HG03460 (cell line): ENCODE data around the gene TOGARAM1.

Experiments
- ATAC-seq: cut with Tn5 transposase; IDR thresholded peaks from one replicate; pipeline ENCODE4 v1.9.1; 2021; ENCODE audit not compliant: unreplicated experiment

The TOGARAM1 gene

GRCh38 chr14:45083976-45084722 lies 122.2 kb downstream of the TOGARAM1 start, which contains the start of gene PRPF39:
TSS of gene PRPF39 (plus strand) at chr14:45084116. CDS start at chr14:45095240, 11,124 bp downstream.
- ATAC-seq: peak; percentile 85

- ATAC-seq: peak; percentile 5
Measured at GRCh38 chr14:45084946-45085346, 123.0 kb downstream of the TOGARAM1 start.

DNA sequence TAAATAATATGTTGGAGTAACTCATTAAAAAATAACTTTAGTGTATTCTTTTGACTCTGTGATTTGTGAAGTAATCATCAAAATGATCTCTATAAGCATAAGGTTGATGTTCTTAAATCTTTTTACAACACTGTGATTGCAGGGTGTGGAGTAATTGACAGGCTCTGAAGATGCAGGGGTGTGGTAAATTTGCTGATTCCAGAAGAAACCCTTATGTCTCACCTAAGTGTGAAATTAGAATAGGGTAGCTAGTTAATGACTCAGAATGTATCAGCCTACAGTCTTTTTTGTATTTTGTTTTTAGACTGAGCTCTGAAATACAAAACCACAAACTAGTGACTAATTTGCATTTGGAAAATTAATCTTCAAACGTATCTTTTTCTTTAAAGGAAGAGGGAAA lies 127.8 kb downstream of the TOGARAM1 start:
- ATAC-seq: peak; percentile 76

DNA sequence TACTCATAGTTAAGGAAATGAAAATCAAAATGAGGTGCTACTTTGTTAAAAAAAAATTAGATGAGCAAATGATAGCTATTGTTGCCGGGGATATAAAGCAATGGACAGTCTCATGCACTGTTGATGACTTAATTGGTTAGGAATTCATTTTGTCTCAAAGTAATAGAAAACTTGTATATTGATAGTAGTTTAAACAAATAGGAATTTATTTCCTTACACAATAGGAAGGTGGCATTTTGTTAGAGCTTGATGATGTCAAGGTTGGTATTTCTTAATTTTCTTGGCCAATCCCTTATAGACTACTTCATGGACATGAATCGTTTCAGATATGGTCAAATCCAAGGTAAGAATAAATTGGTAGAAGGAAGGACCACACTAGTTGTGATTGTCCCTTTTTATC lies 129.7 kb downstream of the TOGARAM1 start:
- no peak for ATAC-seq

DNA sequence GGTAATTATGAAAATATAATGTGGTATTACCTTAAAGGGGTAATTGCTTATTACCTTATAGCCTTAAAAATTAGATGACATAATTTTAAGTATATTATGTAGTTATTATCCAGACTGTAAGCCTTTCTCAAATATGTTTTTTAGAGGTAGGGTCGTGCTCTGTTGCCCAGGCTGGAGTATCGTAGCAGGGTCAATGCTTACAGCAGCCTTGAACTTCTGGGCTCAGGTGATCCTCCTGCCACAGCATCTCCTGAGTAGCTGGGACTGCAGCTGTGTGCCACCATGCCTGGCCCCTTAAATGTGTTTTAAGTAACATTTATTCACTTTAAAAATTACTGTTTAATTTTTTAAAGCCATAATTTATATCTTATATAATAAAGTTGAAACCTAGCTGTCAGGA lies 132.3 kb downstream of the TOGARAM1 start:
- ATAC-seq: no peak

DNA sequence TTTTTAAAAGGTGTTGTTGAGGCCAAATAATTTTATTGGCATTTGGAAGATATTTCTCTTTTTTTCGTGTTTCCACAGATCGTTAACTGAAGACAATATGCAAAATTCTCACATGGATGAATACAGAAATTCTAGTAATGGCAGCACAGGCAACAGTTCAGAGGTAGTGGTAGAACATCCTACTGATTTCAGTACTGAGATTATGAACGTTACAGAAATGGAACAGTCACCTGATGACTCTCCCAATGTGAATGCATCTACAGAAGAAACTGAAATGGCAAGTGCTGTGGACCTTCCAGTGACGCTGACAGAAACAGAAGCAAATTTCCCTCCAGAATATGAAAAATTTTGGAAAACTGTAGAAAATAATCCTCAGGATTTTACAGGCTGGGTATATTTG lies 133.2 kb downstream of the TOGARAM1 start:
- no peak for ATAC-seq

DNA sequence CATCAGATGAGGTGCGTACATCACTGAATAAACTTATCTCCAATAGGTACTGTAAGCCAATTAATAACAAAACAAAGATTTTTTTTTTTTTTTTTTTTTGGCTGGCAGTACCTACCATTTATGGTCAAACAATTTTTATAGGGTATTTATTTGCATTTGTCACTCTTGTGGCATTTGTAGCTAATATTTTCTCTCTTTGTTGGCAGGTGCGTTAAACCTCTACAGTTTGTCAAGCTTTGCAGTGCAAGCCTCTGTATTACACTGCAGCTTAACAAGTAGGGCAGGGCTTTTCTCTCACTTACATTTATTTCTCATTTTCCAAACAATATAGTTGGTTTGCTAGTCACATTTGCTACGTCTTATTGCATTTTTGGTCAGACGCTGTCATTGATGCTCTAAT lies 134.2 kb downstream of the TOGARAM1 start:
- no peak for ATAC-seq

DNA sequence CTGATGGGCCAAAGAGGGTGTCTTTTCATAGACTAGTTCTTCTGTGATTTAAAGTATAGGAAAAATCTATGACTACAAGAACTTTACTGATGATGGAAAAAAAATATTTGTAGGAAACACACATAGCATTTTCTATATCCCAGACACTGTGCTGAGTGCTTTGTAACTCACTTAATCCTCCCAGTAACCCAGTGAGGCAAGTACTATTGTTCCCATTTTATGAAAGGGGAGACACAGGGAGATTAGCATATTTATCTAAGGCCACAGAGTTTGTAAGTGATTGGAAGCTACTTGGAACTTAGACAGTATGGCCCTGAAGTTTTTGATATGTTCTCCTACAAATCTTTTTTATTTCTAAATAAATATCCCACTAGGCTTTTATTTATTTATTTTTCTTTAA lies 141.8 kb downstream of the TOGARAM1 start:
- ATAC-seq: no peak

DNA sequence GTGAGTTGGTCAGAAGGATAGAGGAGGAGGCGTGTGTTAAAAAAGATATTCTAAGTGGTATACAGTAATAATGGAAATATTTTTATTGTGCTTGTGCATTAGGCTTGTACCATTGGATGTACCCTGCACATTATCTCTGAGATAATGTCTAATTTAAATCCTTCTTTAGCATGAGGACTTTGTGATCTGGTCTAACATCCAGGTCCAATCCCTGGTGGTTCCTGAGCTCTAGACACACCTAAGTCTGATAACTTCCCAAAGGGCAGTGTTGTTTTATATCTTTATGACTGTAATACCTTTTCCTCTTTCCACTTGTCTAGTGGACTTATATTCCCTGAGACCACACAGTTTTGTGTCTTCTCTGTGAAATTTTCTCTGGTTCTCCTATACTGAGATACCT lies 142.6 kb downstream of the TOGARAM1 start:
- no peak for ATAC-seq

GRCh38 chr14:45112896-45113781 lies 151.1 kb downstream of the TOGARAM1 start:
- no peak for ATAC-seq

- no peak for ATAC-seq
Measured at GRCh38 chr14:45114327-45114726, 152.3 kb downstream of the TOGARAM1 start.

DNA sequence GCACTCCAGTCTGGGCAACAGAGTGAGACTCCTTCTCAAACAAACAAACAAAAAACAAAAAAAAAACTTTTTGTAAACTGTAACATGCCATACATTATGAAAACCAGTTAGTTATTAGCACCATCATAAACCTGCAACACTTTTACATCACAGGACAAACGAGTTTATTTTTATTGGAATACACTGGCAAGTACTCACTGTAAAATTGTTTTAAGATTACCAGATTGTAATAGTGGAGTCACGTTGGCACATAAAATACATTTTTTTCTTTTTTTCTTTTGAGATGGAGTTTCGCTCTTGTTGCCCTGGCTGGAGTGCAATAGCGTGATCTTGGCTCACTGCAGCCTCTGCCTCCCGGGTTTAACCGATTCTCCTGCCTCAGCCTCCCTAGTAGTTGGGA lies 156.6 kb downstream of the TOGARAM1 start:
- no peak for ATAC-seq

- no peak for ATAC-seq
Measured at GRCh38 chr14:45120096-45120495, 158.1 kb downstream of the TOGARAM1 start.

GRCh38 chr14:45123271-45123670 lies 161.3 kb downstream of the TOGARAM1 start:
- no peak for ATAC-seq
